Duodenal mucosa (tissue), 2 donors: ENCODE data around the gene RNF224.

Experiments
- H3K27ac ChIP-seq: one replicate; pipeline ENCODE4 v1.7.0; 2013; ENCODE audit warnings: low read depth, low read length
- H3K27me3 ChIP-seq, 2 donors: one replicate each; pipeline ENCODE4 v1.7.0; 2013; ENCODE audit warnings: low read length in 2 of 2, control low read depth in 1 of 2; ENCODE audit not compliant: insufficient read depth in 2 of 2, control insufficient read depth in 1 of 2
- H3K36me3 ChIP-seq, 2 donors: one replicate each; pipeline ENCODE4 v1.7.0; 2013; ENCODE audit warnings: low read length in 2 of 2, control low read depth in 1 of 2; ENCODE audit not compliant: insufficient read depth in 2 of 2, control insufficient read depth in 1 of 2
- H3K4me1 ChIP-seq, 2 donors: one replicate each; pipeline ENCODE4 v1.7.0; 2013; ENCODE audit warnings: low read length in 2 of 2, control low read depth in 1 of 2; ENCODE audit not compliant: insufficient read depth in 2 of 2, control insufficient read depth in 1 of 2
- H3K4me3 ChIP-seq, 2 donors: one replicate each; pipeline ENCODE4 v1.7.0; 2013; ENCODE audit warnings: low read length in 2 of 2, low read depth in 1 of 2
- H3K9ac ChIP-seq, 2 donors: one replicate each; pipeline ENCODE4 v1.7.0; 2013; ENCODE audit warnings: low read length in 2 of 2, low read depth in 1 of 2
- H3K9me3 ChIP-seq, 2 donors: one replicate each; pipeline ENCODE4 v1.7.0; 2013; ENCODE audit warnings: low read length in 2 of 2, control low read depth in 1 of 2; ENCODE audit not compliant: control insufficient read depth in 1 of 2

RNF224 gene

GRCh38 chr9:137227054-137227852 lies at the start of gene RNF224:
RNF224 (plus strand) TSS chr9:137227502; CDS start chr9:137228336, 834 bp downstream.
- Histone ChIP-seq H3K9ac (peak within 1 kb of the TSS in 1 of 2 donors; percentile 7), H3K27ac (no peak within 1 kb of the TSS), H3K36me3 (no peaks in the 10 kb centered on the region), H3K4me1 (peaks cover 34 to 63% of the 10 kb centered on the region in 2 donors), H3K27me3 (peaks cover 11 to 17% of the 10 kb centered on the region in 2 donors), H3K9me3 (no peaks in the 10 kb centered on the region), H3K4me3 (no peak within 1 kb of the TSS)

- Histone ChIP-seq H3K36me3 (peaks cover 10 to 50% of the 10 kb centered on the region in 2 donors), H3K9ac (no peak overlapping the region), H3K4me1 (peaks cover 0 to 19% of the 10 kb centered on the region in 2 donors), H3K27me3 (peaks cover 19 to 20% of the 10 kb centered on the region in 2 donors), H3K4me3 (no peak overlapping the region), H3K27ac (no peak overlapping the region), H3K9me3 (no peaks in the 10 kb centered on the region)
These were observed 48.9 kb upstream of the RNF224 start for GRCh38 chr9:137178201-137178938.

GRCh38 chr9:137178939-137179630 lies 48.2 kb upstream of the RNF224 start:
- H3K9me3 ChIP-seq = no peaks in the 10 kb centered on the region
- H3K27me3 ChIP-seq = peaks cover 12% of the 10 kb centered on the region in 2 donors
- H3K9ac ChIP-seq = no peak overlapping the region
- H3K27ac ChIP-seq = no peak overlapping the region
- H3K4me3 ChIP-seq = no peak overlapping the region
- H3K4me1 ChIP-seq = peaks cover 0 to 12% of the 10 kb centered on the region in 2 donors
- H3K36me3 ChIP-seq = peaks cover 17 to 57% of the 10 kb centered on the region in 2 donors

DNA sequence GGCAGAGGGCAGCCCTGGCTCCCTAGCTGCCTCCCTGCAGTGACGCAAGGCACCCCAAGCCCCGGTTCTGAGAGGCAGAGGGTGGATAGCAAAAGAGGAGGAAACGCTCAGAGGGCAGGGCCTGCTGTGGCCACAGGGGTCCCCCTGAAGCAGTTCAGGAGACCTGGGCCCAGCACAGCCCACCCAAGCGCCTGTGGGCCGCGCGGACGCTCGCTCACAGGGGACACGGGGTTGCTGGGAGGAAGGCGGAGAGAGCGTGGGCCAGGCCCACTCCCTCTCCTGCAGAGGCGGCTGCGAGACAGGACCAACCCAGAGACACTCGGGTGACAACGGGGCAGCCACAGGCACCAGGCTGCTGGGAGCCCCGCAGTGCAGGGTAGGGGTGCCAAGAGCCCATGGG lies 47.5 kb upstream of the RNF224 start:
- Histone ChIP-seq H3K27me3 (peaks cover 7 to 8% of the 10 kb centered on the region in 2 donors), H3K4me1 (peaks cover 0 to 12% of the 10 kb centered on the region in 2 donors), H3K9me3 (no peaks in the 10 kb centered on the region), H3K4me3 (no peak overlapping the region), H3K36me3 (peaks cover 18 to 64% of the 10 kb centered on the region in 2 donors), H3K27ac (no peak overlapping the region), H3K9ac (no peak overlapping the region)

GRCh38 chr9:137180491-137180890 lies 46.8 kb upstream of the RNF224 start:
- no peak overlapping the region for H3K27ac ChIP-seq
- peaks cover 2 to 3% of the 10 kb centered on the region in 2 donors for H3K27me3 ChIP-seq
- peaks cover 18 to 72% of the 10 kb centered on the region in 2 donors for H3K36me3 ChIP-seq
- no peak overlapping the region for H3K4me3 ChIP-seq
- no peaks in the 10 kb centered on the region for H3K9me3 ChIP-seq
- H3K4me1 ChIP-seq = peaks cover 0 to 9% of the 10 kb centered on the region in 2 donors
- no peak overlapping the region for H3K9ac ChIP-seq

DNA sequence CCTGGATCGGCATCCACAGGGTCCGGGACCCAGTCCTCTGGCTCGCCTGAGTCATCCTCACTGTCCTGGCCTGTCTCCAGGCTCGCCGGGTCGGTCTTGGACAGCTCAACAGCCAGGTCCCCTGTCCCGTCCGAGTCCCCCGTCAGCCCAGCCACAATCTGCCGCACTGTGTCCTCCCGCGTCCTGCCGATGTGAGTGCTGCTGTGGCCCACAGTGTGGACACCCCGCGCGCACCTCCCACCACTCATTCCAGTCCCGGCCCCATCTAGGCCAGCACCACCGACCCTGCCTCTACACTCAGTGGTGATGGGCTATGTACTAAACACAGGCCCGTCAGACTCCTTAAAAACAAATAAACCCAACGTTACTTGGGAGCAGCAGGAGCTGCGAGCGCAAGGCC lies 45.6 kb upstream of the RNF224 start:
- no peak overlapping the region for H3K27ac ChIP-seq
- H3K4me3 ChIP-seq = no peak overlapping the region

DNA sequence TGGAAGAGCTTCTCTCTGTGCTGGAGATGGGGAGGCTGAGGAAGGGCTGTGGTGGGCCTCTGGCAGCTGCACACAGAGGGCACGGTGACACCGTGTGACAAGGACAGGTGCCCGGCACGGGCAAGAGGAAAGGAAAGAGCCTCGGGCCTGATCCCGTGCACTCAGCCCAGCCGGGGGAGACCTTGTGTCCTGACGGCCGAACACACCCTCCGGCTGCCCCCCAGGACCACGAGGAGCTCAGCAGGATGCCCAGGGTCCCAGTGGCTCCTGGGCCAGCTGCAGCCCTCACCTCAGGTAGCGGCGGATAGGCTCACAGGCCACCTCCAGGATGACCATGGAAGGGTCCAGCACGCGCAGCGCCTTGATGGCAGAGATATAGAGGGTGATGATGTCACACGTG lies 44.5 kb upstream of the RNF224 start:
- H3K36me3 ChIP-seq = peaks cover 24 to 87% of the 10 kb centered on the region in 2 donors
- no peak overlapping the region for H3K9ac ChIP-seq
- no peak overlapping the region for H3K27ac ChIP-seq
- no peaks in the 10 kb centered on the region for H3K27me3 ChIP-seq
- no peaks in the 10 kb centered on the region for H3K9me3 ChIP-seq
- peaks cover 17 to 20% of the 10 kb centered on the region in 2 donors for H3K4me1 ChIP-seq
- no peak overlapping the region for H3K4me3 ChIP-seq

More for the DNA sequence above, 45.6 kb upstream of the RNF224 start:
- H3K27me3 ChIP-seq = no peaks in the 10 kb centered on the region
- no peaks in the 10 kb centered on the region for H3K9me3 ChIP-seq
- peaks cover 5 to 9% of the 10 kb centered on the region in 2 donors for H3K4me1 ChIP-seq
- peaks cover 21 to 82% of the 10 kb centered on the region in 2 donors for H3K36me3 ChIP-seq
- no peak overlapping the region for H3K9ac ChIP-seq

- H3K4me1 ChIP-seq = peaks cover 18 to 25% of the 10 kb centered on the region in 2 donors
- H3K4me3 ChIP-seq = no peak overlapping the region
- H3K27me3 ChIP-seq = no peaks in the 10 kb centered on the region
- no peak overlapping the region for H3K9ac ChIP-seq
- H3K27ac ChIP-seq = no peak overlapping the region
- H3K9me3 ChIP-seq = no peaks in the 10 kb centered on the region
- H3K36me3 ChIP-seq = peaks cover 24 to 78% of the 10 kb centered on the region in 2 donors
These were observed 43.2 kb upstream of the RNF224 start for GRCh38 chr9:137183980-137184595.

DNA sequence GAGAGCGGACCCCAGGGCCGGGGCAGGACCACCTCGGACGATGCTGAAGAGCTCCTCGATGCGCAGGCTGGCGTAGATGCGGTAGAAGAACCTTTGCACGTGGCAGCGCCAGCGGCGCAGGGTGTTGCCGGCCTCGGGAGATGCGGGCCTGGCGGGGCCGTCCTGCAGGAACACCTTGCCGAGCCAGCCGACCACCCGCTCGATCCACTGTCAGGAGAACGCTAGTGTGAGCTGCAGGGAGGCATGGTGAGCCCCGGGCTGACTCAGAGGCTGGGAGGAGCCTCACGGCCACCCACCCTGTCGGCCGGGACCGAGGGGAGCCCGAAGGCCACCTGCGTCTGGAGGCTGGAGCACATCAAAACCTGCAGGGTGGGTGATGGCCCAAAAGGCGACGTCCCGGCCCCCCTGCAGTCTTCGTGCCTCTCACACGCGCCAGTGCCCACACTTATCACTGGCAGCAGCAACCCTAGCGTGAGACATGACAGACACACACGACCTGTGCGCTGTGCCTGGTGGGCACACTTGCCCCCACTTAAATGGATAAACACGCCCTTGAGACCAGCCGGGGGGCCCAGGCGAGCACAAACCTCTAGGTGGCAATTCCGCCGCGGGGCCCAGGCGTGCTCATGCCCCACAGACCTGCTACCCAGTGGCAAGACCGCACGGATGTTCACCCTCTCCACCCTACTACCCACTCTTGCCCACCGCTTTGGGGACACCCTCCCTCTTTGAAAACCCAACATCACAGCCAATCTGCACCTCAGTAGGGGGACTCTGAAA lies 42.2 kb upstream of the RNF224 start:
- H3K9ac ChIP-seq = no peak overlapping the region
- H3K27me3 ChIP-seq = no peaks in the 10 kb centered on the region
- no peaks in the 10 kb centered on the region for H3K9me3 ChIP-seq
- no peak overlapping the region for H3K27ac ChIP-seq
- no peak overlapping the region for H3K4me3 ChIP-seq
- H3K4me1 ChIP-seq = peaks cover 27 to 34% of the 10 kb centered on the region in 2 donors
- peaks cover 21 to 69% of the 10 kb centered on the region in 2 donors for H3K36me3 ChIP-seq
